NCI-H1436 treated with DMSO at 0.1 percent for 48 hours (cell line): ENCODE results near the gene CDC20B.
"Not testable (repeated sequence)": the region's sequence is repeated elsewhere in the genome, so short reads cannot be mapped to it uniquely, and the experiment has no call there.

Experiments
- DNase-seq: peaks from one replicate; lab custom pipeline; 2025; lab: John Stamatoyannopoulos, UW

The CDC20B gene

GRCh38 chr5:55160493-55161209 is 12.3 kb downstream of the CDC20B start:
- no peak for DNase-seq

DNA sequence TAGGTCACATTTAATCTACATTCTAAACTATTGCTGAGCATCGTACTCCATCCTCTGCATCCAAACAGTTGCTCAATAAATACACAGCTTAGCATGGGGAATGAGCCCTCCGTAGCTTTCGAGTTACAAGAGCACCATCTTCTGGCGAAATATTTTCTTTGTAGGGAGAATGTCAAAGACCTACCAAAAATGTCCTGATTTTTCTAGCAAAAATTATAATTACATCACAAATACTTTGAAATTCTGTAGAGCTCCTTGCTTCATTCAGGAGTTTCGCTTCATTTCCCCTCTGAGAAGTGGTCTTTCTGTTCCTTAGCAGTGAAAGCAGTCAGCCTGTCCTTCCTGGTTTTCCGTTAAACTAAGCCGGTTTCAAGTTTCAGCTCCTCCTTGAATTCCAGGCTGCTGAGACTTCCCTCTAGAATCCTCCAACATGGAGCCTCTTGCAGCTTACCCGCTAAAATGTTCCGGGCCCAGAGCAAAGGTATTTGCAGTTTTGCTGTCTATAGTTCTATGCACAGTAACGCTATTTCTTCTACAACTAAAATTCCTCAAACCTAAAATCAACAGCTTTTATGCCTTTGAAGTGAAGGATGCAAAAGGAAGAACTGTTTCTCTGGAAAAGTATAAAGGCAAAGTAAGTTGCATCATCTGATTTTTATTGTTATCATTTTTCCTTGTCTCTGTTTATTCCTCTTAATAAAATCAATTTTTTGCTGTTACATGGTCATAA is 13.0 kb downstream of the CDC20B start, which contains the start of gene GPX8:
Gene GPX8 (plus strand): TSS at position 409 of the 730 bp plus-strand sequence. CDS start 22 bp downstream, at position 431.
- DNase-seq: no peak

- no peak for DNase-seq
Measured at GRCh38 chr5:55154873-55155272, 18.1 kb downstream of the CDC20B start.

- DNase-seq: no peak
Measured at GRCh38 chr5:55151923-55152842, 20.8 kb downstream of the CDC20B start.

DNA sequence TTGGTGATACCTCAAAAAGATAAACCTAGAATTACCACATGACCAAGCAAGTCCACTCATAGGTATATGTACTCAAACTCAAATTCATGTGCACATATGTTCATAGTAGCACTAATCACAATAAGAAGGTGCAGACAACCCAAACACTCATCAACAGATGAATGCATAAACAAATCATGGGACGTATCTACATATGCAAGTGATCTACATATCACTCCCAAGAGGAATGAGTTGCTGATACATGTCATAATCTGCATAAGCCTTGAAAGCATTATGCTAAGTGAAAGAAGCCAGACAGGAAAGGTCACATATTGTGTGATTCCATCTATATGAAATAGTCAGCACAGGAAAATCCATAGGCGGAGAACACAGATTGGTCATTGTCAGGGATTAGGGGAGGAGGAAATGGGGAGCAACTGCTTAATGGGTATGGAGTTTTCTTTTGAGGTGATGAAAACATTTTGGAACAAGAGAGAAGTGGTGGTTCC is 23.6 kb downstream of the CDC20B start:
- no peak for DNase-seq

- DNase-seq: peak; percentile 11
Measured at GRCh38 chr5:55146543-55147151, 26.3 kb downstream of the CDC20B start.

- DNase-seq: no peak
Measured at GRCh38 chr5:55146080-55146479, 26.9 kb downstream of the CDC20B start.

DNA sequence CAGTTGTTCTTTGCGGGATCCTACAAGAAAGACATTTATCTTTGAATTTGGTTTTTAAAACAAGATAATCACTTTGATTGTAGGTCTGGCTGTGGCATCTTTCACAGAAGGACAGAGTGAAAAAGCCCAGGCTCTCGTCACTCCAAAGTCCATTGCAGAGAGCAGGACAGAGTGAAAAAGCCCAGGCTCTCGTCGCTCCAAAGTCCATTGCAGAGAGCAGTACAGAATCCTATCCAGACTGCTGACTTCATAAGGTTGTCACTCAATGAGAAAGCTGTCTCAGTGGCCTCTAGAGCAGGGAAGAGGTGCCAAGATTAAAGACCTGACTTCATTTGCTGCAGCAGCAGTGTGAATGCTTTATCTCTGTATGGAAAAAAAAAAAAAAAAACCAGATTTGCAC is 29.4 kb downstream of the CDC20B start:
- no peak for DNase-seq

DNA sequence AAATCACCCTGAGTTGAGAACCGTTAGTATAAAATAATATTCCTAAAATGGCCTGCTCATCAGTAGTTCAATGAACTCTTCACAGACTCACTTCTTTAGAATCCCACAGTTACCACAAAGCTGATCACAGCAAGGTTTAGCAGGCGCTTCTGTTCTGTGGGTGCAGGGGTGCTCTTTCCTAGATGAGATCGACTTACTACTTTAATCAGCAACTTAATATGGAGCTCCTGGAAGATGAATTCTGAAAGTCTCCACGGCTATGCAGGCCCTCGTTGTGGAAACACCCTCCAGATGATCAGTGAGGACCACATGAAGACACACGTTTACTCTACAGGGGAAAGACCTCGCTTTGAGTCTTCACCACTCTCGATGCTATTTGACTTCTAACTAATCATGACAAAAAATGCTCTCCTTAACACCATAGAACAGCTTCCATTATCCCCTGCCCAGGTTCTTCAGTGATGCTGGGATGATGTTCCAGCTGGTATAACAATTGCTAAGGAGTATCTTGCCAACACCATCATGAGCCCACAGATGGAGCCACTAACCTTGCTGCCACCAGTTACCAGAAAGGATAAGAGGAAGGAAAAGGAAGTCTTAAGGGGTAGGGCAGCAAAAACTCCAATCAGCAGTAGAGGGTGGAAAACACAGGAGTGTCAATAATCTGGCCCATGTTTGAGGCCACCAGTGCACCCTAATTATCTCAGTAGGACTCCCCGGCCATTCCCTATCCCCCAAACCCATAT is 30.9 kb downstream of the CDC20B start:
- no peak for DNase-seq

DNA sequence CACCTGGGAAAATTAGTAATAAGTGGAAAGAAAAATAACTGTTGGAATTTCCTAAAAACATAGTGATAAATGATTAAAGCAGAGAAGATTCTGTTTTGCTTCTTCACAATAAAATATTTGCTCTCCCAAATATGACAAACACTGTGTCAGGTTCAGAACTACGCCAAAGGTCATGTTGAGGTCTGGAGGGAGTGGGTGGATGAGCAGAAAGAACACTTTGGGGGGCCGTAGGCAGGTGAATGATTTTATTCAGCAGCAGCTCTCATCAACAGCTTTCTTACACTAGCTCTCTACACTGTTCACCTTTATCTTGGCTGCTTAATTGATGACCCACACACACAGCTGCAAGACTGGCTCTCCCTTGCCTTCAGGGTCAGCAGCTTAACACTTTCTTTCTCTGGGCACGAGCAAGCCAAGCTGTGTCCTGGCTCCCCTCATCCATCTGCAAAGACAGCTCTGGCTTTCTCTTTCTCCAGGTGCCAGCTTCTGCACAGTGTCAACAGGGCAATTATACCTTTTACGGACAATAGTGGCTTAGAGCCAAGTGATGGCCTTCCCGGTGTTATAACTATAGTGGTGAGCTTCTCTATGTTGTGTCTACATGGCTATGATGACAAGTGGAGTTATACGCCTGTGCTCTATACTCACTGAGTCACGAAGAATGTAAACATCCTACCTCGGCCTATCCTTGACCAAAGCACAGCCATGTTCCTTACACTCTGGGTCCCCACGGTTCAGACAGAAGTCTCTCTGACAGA is 31.9 kb downstream of the CDC20B start:
- no peak for DNase-seq

GRCh38 chr5:55136521-55136920 is 36.5 kb downstream of the CDC20B start:
- no peak for DNase-seq

- DNase-seq: no peak
Measured at GRCh38 chr5:55134053-55134722, 38.8 kb downstream of the CDC20B start.

DNA sequence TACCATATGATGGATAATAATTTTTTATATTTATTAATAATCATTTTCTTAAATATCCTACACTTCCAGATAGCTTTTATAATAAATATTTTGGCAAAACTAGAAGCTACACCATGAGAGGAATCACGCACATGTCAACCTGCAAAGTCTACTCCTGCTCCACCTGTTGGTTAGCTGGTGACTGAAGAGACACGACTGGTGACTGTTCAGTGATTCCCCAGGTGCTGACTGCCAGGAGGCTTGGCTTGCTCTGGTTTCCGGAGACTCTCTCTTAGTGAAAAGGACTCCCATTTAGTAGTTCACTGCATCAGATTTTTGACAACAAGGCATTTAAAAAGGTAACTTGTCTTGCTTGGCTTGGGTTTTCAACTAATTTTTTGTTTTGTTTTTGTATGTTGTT is 49.6 kb downstream of the CDC20B start:
- DNase-seq: no peak

DNA sequence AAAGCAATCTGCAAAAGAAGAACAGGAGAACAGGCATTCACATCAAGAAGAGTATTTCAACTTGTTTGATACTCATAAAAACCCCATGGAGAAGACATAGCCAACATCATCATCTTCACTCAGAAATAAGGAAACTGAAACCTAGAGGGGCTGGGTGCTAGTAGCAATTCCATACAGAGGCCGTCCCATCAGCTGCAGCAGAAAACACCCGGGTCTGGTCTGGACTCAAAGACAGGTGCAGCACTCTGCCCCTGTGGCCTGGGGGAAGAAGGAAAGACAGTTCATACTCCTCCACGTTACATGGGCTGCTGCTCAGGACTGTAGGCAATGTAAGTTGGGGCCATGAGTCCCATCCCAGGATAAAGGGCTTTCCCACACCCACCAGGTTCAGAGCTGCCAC is 58.9 kb downstream of the CDC20B start:
- DNase-seq: no peak

- DNase-seq: no peak
Measured at GRCh38 chr5:55113327-55113726, 59.6 kb downstream of the CDC20B start.

GRCh38 chr5:55110217-55110616 is 62.8 kb downstream of the CDC20B start:
- DNase-seq: no peak

GRCh38 chr5:55108661-55109060 is 64.3 kb downstream of the CDC20B start:
- no peak for DNase-seq

DNA sequence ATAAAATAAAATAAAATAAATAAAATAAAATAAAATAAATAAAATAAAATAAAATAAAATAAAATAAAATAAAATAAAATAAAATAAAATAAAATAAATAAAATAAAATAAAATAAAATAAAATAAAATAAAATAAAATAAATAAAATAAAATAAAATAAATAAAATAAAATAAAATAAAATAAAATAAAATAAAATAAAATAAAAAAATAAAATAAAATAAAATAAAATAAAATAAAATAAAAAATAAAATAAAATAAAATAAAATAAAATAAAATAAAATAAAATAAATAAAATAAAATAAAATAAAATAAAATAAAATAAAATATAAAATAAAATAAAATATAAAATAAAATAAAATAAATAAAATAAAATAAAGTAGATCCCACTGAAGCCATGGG is 67.0 kb downstream of the CDC20B start:
- DNase-seq: not testable (repeated sequence)

- no peak for DNase-seq
Measured at GRCh38 chr5:55104946-55105701, 67.9 kb downstream of the CDC20B start.
